ENCODE data around the gene PDGFD.

PDGFD gene

DNA sequence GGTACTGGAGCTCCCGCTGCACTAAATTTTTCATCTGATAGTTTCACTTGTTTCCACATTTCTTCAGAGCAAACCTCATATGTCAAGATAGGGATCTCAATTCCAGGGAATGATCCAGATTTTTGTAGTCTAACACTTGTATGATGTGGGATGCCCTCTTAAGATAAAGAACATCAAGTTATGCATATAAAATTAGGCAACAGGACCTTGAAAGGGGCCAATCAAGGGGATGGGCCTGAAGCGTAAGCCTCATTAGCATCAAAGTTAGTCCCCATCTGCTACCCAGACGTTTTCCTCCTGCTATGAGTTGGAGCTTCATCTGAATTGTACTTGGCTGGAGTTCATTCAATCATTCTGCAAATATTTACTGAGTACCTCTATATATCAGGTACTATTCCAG is 17.5 kb downstream of the PDGFD start:
- Histone ChIP-seq H3K9me3 (ENCODE audit: control insufficient read depth, insufficient read depth, low read length) (no peaks in the 10 kb centered on the region), H3K4me1 (ENCODE audit: control insufficient read depth, insufficient read depth, low read length) (no peaks in the 10 kb centered on the region), H3K27me3 (ENCODE audit: control insufficient read depth, insufficient read depth, low read length) (no peaks in the 10 kb centered on the region), H3K4me3 (ENCODE audit: low read length) (no peak overlapping the region), H3K27ac (ENCODE audit: low read length) (no peak overlapping the region), H3K36me3 (ENCODE audit: control insufficient read depth, insufficient read depth, low read length) (no peaks in the 10 kb centered on the region)
- WGBS (ENCODE audit: insufficient coverage, insufficient read length), result no CpG with 5 or more reads among the region's 3 CpGs
- no peak for DNase-seq (ENCODE audit: low read depth, low spot score)

DNA sequence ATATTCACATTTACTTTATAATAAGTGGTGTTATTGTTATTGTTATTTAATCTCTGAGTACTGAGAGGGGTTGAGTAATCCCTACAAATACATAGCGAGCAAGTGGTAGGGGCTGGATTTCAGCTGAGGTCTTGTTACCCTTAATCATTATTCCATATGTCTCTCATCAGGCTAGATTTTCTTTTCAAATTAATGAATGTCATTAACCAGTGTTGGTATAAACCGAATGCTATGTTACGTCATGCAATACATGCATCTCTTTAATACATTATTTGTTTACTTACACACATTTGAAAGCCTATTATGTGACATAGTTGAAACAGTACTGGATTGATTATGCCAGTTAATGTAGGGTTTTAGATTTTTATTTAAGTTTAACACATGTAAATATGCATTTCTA is 18.9 kb downstream of the PDGFD start:
- no CpG with 5 or more reads among the region's 3 CpGs for WGBS (ENCODE audit: insufficient coverage, insufficient read length)

DNA sequence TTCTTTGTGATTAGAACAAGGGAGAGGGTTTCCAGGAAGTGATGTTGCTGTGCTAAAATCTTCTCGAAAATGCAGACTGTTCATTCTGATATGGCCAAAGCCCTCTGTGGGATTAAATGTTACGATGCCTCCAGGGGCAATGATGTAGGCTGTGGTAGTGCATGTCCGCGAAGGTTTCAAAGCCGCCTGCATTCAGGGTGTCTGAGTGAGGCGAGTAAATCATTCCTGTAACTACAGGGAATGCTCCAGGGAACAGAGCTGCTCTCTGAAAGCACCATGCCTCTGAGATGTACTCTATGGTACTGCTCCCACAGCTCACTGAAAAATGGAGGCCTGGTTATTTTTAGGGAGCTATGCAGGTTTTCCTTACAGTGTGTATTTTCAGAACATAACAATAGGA is 21.2 kb downstream of the PDGFD start:
- Histone ChIP-seq H3K27ac (ENCODE audit: low read length) (no peak overlapping the region), H3K9me3 (ENCODE audit: control insufficient read depth, insufficient read depth, low read length) (no peaks in the 10 kb centered on the region), H3K27me3 (ENCODE audit: control insufficient read depth, insufficient read depth, low read length) (no peaks in the 10 kb centered on the region), H3K4me3 (ENCODE audit: low read length) (no peak overlapping the region), H3K4me1 (ENCODE audit: control insufficient read depth, insufficient read depth, low read length) (no peaks in the 10 kb centered on the region), H3K36me3 (ENCODE audit: control insufficient read depth, insufficient read depth, low read length) (no peaks in the 10 kb centered on the region)
- DNase-seq (ENCODE audit: low read depth, low spot score), result no peak
- no CpG with 5 or more reads among the region's 6 CpGs for WGBS (ENCODE audit: insufficient coverage, insufficient read length)

More for the DNA sequence above, 18.9 kb downstream of the PDGFD start:
- no peak overlapping the region for H3K4me3 ChIP-seq (ENCODE audit: low read length)
- no peak overlapping the region for H3K27ac ChIP-seq (ENCODE audit: low read length)
- H3K27me3 ChIP-seq (ENCODE audit: control insufficient read depth, insufficient read depth, low read length), result no peaks in the 10 kb centered on the region
- H3K4me1 ChIP-seq (ENCODE audit: control insufficient read depth, insufficient read depth, low read length), result no peaks in the 10 kb centered on the region
- DNase-seq (ENCODE audit: low read depth, low spot score), result no peak
- no peaks in the 10 kb centered on the region for H3K36me3 ChIP-seq (ENCODE audit: control insufficient read depth, insufficient read depth, low read length)
- H3K9me3 ChIP-seq (ENCODE audit: control insufficient read depth, insufficient read depth, low read length), result no peaks in the 10 kb centered on the region

DNA sequence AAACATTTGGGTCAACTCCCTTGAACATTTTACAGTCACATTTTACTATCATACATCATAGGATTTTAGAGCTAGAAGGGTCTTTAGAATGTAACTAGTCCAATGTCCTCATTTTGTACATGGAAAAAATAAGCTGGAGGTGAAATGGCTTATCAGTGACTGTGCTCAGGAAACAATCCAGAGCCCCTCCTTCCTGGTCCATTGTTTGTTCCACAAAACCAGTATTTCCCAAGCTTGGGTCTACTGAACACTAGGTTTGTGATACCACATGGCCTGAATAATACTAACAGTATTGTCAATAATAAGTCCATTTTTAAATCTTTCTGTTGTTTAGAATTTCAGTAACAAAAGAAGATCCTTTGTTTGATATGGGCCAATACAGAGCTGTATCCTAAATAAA is 27.1 kb downstream of the PDGFD start:
- no peak for DNase-seq (ENCODE audit: low read depth, low spot score)
- H3K9me3 ChIP-seq (ENCODE audit: control insufficient read depth, insufficient read depth, low read length), result no peaks in the 10 kb centered on the region
- H3K4me3 ChIP-seq (ENCODE audit: low read length), result no peak overlapping the region
- no peaks in the 10 kb centered on the region for H3K36me3 ChIP-seq (ENCODE audit: control insufficient read depth, insufficient read depth, low read length)
- no peaks in the 10 kb centered on the region; the same call in 1 of the 2 replicates for H3K27me3 ChIP-seq (ENCODE audit: control insufficient read depth, insufficient read depth, low read length)
- H3K4me1 ChIP-seq (ENCODE audit: control insufficient read depth, insufficient read depth, low read length), result no peaks in the 10 kb centered on the region
- no peak overlapping the region for H3K27ac ChIP-seq (ENCODE audit: low read length)

DNA sequence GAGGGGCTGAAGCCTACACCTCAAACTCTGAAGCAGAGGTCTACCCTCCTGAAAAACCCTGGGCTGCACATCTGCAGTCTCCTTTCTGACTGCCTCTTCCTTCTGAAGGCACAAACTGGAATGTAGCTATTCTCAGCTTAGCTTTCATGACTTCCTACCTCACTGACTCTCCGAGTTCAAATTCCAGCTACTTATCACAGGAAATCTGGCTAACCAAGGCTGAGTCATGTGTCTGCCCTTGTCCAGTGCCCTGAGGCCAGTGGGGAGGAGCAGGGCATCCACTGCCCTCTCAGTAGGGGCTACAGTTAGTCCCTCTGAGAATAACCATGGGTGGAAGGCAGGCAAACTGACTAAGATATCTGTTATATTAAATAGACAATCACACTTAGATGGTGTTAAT is 29.2 kb downstream of the PDGFD start:
- no peak overlapping the region for H3K4me3 ChIP-seq (ENCODE audit: low read length)
- H3K27me3 ChIP-seq (ENCODE audit: control insufficient read depth, insufficient read depth, low read length), result no peaks in the 10 kb centered on the region; the same call in 1 of the 2 replicates
- no peaks in the 10 kb centered on the region for H3K9me3 ChIP-seq (ENCODE audit: control insufficient read depth, insufficient read depth, low read length)
- no peak overlapping the region for H3K27ac ChIP-seq (ENCODE audit: low read length)
- no peak for DNase-seq (ENCODE audit: low read depth, low spot score)
- WGBS (ENCODE audit: insufficient coverage, insufficient read length), result no CpG with 5 or more reads among the region's 1 CpG
- H3K36me3 ChIP-seq (ENCODE audit: control insufficient read depth, insufficient read depth, low read length), result no peaks in the 10 kb centered on the region
- no peaks in the 10 kb centered on the region for H3K4me1 ChIP-seq (ENCODE audit: control insufficient read depth, insufficient read depth, low read length)

DNA sequence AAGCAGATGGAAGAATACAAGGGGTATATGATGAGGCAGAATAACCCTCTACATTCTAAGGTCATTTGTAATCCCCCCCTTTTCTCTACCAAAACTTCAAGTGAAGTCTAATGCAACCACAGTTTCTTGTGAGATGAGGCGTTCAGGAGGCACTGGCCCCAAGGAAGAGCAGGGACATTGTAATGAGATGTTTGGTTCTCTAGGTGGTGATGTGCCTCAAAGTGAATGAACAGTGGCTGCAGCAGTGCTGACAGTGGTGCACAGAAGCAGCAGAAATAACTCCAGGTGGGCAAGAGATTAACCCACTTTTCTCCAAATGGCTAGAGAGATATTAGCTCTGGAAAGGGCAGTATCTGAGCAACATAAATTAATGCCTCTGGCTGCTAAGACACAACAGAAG is 33.8 kb downstream of the PDGFD start:
- no peak for DNase-seq (ENCODE audit: low read depth, low spot score)
- Histone ChIP-seq H3K27me3 (ENCODE audit: control insufficient read depth, insufficient read depth, low read length) (no peaks in the 10 kb centered on the region; the same call in 1 of the 2 replicates), H3K36me3 (ENCODE audit: control insufficient read depth, insufficient read depth, low read length) (no peaks in the 10 kb centered on the region), H3K4me3 (ENCODE audit: low read length) (no peak overlapping the region), H3K9me3 (ENCODE audit: control insufficient read depth, insufficient read depth, low read length) (no peaks in the 10 kb centered on the region), H3K4me1 (ENCODE audit: control insufficient read depth, insufficient read depth, low read length) (no peaks in the 10 kb centered on the region), H3K27ac (ENCODE audit: low read length) (no peak overlapping the region)
- no CpG with 5 or more reads among the region's 1 CpG for WGBS (ENCODE audit: insufficient coverage, insufficient read length)

DNA sequence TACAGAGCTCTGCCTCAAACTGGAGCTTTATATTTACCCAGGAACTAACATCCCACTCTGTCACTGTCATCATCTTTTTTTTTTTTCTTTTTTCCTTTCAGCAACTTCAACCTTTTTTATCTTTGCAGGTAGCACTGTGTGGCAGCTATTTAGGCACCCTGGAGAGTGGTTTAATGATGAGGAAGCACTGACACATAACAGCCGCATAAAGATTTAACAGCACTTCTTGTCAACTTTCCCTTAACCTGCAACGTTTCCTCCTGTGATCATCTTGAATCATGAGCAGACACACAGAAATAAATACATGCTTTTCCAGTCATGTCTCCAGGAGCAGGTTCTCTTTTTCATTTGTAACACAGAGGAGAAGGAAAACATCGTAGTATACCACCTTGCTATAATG is 34.8 kb downstream of the PDGFD start:
- no peak overlapping the region for H3K27ac ChIP-seq (ENCODE audit: low read length)
- no peak for DNase-seq (ENCODE audit: low read depth, low spot score)
- no peaks in the 10 kb centered on the region for H3K27me3 ChIP-seq (ENCODE audit: control insufficient read depth, insufficient read depth, low read length)
- H3K4me1 ChIP-seq (ENCODE audit: control insufficient read depth, insufficient read depth, low read length), result no peaks in the 10 kb centered on the region
- no CpG with 5 or more reads among the region's 3 CpGs for WGBS (ENCODE audit: insufficient coverage, insufficient read length)
- H3K4me3 ChIP-seq (ENCODE audit: low read length), result no peak overlapping the region
- no peaks in the 10 kb centered on the region for H3K36me3 ChIP-seq (ENCODE audit: control insufficient read depth, insufficient read depth, low read length)
- H3K9me3 ChIP-seq (ENCODE audit: control insufficient read depth, insufficient read depth, low read length), result no peaks in the 10 kb centered on the region

DNA sequence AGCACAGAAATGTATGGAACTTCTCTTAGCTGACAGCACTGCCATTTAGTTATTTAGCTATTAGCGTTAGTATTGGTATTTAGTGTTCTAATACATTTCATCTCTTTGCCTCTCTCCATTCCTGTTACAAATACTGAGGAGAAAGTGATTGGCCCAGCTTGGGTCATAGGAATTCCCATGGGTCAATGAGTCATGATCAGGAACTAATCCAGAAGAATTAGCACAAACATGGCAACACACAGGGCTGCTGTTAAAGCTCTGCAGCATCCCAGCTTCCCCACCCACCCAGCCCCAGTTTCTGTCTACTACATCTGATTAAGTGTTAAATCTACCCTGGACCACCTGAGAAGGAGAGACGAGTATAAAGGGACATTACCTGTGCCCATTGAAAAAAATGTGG is 36.1 kb downstream of the PDGFD start:
- H3K36me3 ChIP-seq (ENCODE audit: control insufficient read depth, insufficient read depth, low read length), result no peaks in the 10 kb centered on the region
- no peak overlapping the region for H3K4me3 ChIP-seq (ENCODE audit: low read length)
- no peak for DNase-seq (ENCODE audit: low read depth, low spot score)
- no CpG with 5 or more reads among the region's 2 CpGs for WGBS (ENCODE audit: insufficient coverage, insufficient read length)
- H3K27me3 ChIP-seq (ENCODE audit: control insufficient read depth, insufficient read depth, low read length), result no peaks in the 10 kb centered on the region
- H3K4me1 ChIP-seq (ENCODE audit: control insufficient read depth, insufficient read depth, low read length), result no peaks in the 10 kb centered on the region
- H3K9me3 ChIP-seq (ENCODE audit: control insufficient read depth, insufficient read depth, low read length), result no peaks in the 10 kb centered on the region
- no peak overlapping the region for H3K27ac ChIP-seq (ENCODE audit: low read length)

DNA sequence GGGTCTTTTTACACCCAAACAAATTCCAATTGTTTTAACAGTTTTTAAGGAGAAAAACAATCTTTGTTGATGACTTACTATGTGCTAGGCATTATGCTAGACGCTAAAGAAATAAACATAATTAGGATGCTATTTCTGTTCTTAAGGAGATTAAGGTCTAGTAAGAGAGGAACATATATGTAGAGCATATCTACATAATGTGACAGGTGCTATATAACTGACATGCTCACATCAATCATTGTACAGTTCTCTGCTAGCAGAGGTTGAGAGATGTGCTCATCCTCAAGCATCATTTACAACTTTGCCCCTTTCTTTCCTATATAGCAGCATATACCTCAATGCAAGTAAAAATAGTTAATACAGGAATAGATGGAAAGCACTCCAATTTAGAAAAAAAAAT is 37.5 kb downstream of the PDGFD start:
- Histone ChIP-seq H3K36me3 (ENCODE audit: control insufficient read depth, insufficient read depth, low read length) (no peaks in the 10 kb centered on the region), H3K4me3 (ENCODE audit: low read length) (no peak overlapping the region), H3K27ac (ENCODE audit: low read length) (no peak overlapping the region), H3K4me1 (ENCODE audit: control insufficient read depth, insufficient read depth, low read length) (no peaks in the 10 kb centered on the region), H3K9me3 (ENCODE audit: control insufficient read depth, insufficient read depth, low read length) (no peaks in the 10 kb centered on the region), H3K27me3 (ENCODE audit: control insufficient read depth, insufficient read depth, low read length) (no peaks in the 10 kb centered on the region)
- WGBS (ENCODE audit: insufficient coverage, insufficient read length), result no CpG with 5 or more reads among the region's 1 CpG
- DNase-seq (ENCODE audit: low read depth, low spot score), result no peak

DNA sequence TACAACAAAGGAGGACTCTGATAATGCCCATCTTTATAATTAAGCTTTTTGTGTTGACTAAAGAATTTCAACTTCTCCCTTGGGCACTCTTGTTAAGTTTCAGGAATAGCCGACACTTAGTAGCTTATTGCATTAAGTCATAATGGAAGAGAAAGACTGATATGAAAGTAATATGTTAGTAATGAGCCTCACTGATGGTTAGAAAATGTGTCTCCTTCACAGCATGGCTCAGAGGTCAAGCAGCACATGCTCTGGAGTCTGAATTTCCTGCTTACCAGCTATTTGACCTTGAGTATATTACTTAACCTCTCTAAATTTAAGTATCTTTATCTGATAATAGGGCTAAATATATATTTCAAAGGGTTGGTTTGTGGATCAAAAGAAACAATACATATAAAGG is 39.0 kb downstream of the PDGFD start:
- WGBS (ENCODE audit: insufficient coverage, insufficient read length), result no CpG with 5 or more reads among the region's 1 CpG
- no peaks in the 10 kb centered on the region for H3K36me3 ChIP-seq (ENCODE audit: control insufficient read depth, insufficient read depth, low read length)
- no peak overlapping the region for H3K4me3 ChIP-seq (ENCODE audit: low read length)
- H3K4me1 ChIP-seq (ENCODE audit: control insufficient read depth, insufficient read depth, low read length), result peaks cover 1% of the 10 kb centered on the region; the same call in 1 of the 2 replicates
- no peaks in the 10 kb centered on the region for H3K27me3 ChIP-seq (ENCODE audit: control insufficient read depth, insufficient read depth, low read length)
- no peak overlapping the region for H3K27ac ChIP-seq (ENCODE audit: low read length)
- no peaks in the 10 kb centered on the region for H3K9me3 ChIP-seq (ENCODE audit: control insufficient read depth, insufficient read depth, low read length)
- DNase-seq (ENCODE audit: low read depth, low spot score), result no peak

DNA sequence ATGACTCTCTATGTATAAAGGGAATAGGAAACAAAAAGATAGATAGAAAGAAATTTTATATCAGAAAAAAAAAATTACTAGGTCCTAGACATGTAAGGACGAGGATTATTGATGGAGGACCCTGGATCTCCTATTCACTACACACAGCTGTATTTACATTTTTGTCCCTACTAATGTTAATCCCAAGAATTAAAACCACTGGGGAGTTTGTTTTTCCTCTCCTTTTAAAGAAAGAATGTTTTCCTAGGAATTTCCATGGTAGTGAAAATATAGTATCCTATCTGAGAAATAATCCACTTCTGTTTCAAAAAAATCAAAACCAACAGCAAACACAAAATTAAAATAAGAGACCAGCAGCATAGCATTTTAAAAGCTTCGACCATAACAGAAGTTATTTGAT is 41.1 kb downstream of the PDGFD start:
- Histone ChIP-seq H3K4me3 (ENCODE audit: low read length) (no peak overlapping the region), H3K4me1 (ENCODE audit: control insufficient read depth, insufficient read depth, low read length) (peaks cover 1% of the 10 kb centered on the region; the same call in 1 of the 2 replicates), H3K36me3 (ENCODE audit: control insufficient read depth, insufficient read depth, low read length) (no peaks in the 10 kb centered on the region), H3K27ac (ENCODE audit: low read length) (no peak overlapping the region), H3K9me3 (ENCODE audit: control insufficient read depth, insufficient read depth, low read length) (no peaks in the 10 kb centered on the region), H3K27me3 (ENCODE audit: control insufficient read depth, insufficient read depth, low read length) (no peaks in the 10 kb centered on the region)
- no CpG with 5 or more reads among the region's 2 CpGs for WGBS (ENCODE audit: insufficient coverage, insufficient read length)
- no peak for DNase-seq (ENCODE audit: low read depth, low spot score)

All from iPS DF 6.9 (cell line).